Stomach (tissue), 9 donors: Measurements from ENCODE around the gene ZNF81. TPM values are rescaled to one million over a fixed set of nuclear protein-coding genes. Genes with fewer than 3 reads are reported as not detected.

ENCODE experiments used
- DNase-seq, 2 donors: peaks; one replicate each; pipeline versions ENCODE4 v3.0.0 to v3.0.0-alpha.2; 2013 to 2019
- H3K27ac ChIP-seq, 5 donors: fragments of 200-600 bp in 4 of 5; sonication (generic) in 4 of 5; one replicate each; pipeline ENCODE4 v1.5.1; 2013 to 2019; ENCODE audit warnings: mild to moderate bottlenecking in 1 of 5, moderate library complexity in 1 of 5
- H3K27me3 ChIP-seq, 3 donors: fragments of 200-600 bp; sonication (generic); one replicate each; pipeline ENCODE4 v1.5.1; 2017 to 2019; ENCODE audit warnings: mixed run types in 1 of 3
- H3K36me3 ChIP-seq, 4 donors: fragments of 200-600 bp; sonication (generic); 1 replicate in 3 of 4; 2 replicates in 1 of 4; pipeline ENCODE4 v1.5.1; 2016 to 2019
- H3K4me1 ChIP-seq, 4 donors: fragments of 200-600 bp; sonication (generic); one replicate each; pipeline ENCODE4 v1.5.1; 2016 to 2019
- H3K4me3 ChIP-seq, 4 donors: fragments of 200-600 bp; sonication (generic) in 3 of 4; one replicate each; pipeline ENCODE4 v1.5.1; 2016 to 2019; ENCODE audit warnings: mild to moderate bottlenecking in 1 of 4
- H3K9me3 ChIP-seq, 4 donors: fragments of 200-600 bp; sonication (generic); one replicate each; pipeline ENCODE4 v1.5.1; 2016 to 2019
- EP300 ChIP-seq: sonication (generic); formaldehyde crosslinking; IDR thresholded peaks from one replicate; pipeline ENCODE4 v1.6.1; 2017; ENCODE audit warnings: antibody characterized with exemption
- POLR2A ChIP-seq, 4 donors: fragments of 450-650 bp; IDR thresholded peaks; one replicate each; pipeline ENCODE4 v1.6.1; 2016; ENCODE audit warnings: antibody characterized with exemption in 4 of 4, control low read depth in 2 of 4, mild to moderate bottlenecking in 1 of 4, moderate library complexity in 1 of 4
- POLR2AphosphoS5 ChIP-seq, 3 donors: sonication (generic); formaldehyde crosslinking; IDR thresholded peaks; one replicate each; pipeline ENCODE4 v1.6.1; 2016; ENCODE audit warnings: antibody characterized with exemption in 3 of 3
- WGBS, 5 donors: extraction: QIAGEN DNeasy Blood & Tissue Kit in 3 of 5; methylation state at CpG; one replicate each; pipeline versions ENCODE4 v1.1.5 to v1.1.7; 2013 to 2018; 5-methylcytosine and 5-hydroxymethylcytosine counted together
- intact Hi-C: fragments of 100-400 bp; cut with DNase I; formaldehyde crosslinking; loops from one replicate; pipeline ENCODE4 v1.15.1; 2023; ENCODE audit warnings: low total_unique reads
- polyA plus RNA-seq, 3 donors: library from polyadenylated mRNA; stranded (reverse); fragments of 200-250 nt; gene quantifications; one replicate each; pipeline ENCODE4 v1.2.3, GENCODE V29; 2013
- total RNA-seq, 5 donors: library from RNA; depleted of rRNA; stranded (reverse); fragments of >200 nt; gene quantifications; one replicate each; pipeline versions ENCODE4 v1.1.0 to v1.2.3, GENCODE V29; 2014 to 2016
- TF ChIP-seq, protein P1 (sequence below), 7 experiments: fragments of 450-650 bp in 4 of 7; fragments of 200-600 bp in 3 of 7; sonication (generic) in 3 of 7; IDR thresholded peaks; one replicate each; pipeline ENCODE4 v1.5.1; 2016 to 2019; ENCODE audit warnings: antibody characterized with exemption in 7 of 7, control low read depth in 2 of 7, mild to moderate bottlenecking in 1 of 7
- donor health status: healthy with polysubstance abuse.
- donor health status: Bipolar disorder and iron deficiency.
- donor health status: healthy.

ZNF81 gene
- total and polyA plus RNA-seq, 8 donors, result 0.46 to 10.5 (median 2.5) TPM

DNA sequence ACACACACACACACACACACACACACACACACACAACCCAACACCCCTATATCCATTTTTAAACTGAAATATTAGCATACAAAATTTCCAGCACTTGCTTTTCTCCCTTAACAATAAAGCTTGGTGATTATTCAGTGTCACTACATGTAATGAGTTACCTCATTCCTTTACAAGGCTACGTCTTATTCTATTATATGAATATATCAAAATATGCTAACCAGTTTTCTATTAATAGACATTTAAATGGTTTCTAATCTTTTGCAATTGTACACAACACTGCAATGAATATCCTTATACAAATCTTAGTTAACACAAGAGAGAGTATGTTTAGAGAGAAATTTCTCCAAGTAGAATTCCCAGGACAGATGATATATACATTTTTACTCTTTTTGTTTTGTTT lies 14.2 kb downstream of the ZNF81 start:
- intact Hi-C loops, result no loop called here
- WGBS, 5 donors, result 43 to 71% (median 64%) methylated on average over 1 of the region's 1 CpG
- no peaks in the 10 kb centered on the region for H3K27me3 ChIP-seq
- H3K4me3 ChIP-seq, result no peak overlapping the region
- TF ChIP-seq, protein P1, sequence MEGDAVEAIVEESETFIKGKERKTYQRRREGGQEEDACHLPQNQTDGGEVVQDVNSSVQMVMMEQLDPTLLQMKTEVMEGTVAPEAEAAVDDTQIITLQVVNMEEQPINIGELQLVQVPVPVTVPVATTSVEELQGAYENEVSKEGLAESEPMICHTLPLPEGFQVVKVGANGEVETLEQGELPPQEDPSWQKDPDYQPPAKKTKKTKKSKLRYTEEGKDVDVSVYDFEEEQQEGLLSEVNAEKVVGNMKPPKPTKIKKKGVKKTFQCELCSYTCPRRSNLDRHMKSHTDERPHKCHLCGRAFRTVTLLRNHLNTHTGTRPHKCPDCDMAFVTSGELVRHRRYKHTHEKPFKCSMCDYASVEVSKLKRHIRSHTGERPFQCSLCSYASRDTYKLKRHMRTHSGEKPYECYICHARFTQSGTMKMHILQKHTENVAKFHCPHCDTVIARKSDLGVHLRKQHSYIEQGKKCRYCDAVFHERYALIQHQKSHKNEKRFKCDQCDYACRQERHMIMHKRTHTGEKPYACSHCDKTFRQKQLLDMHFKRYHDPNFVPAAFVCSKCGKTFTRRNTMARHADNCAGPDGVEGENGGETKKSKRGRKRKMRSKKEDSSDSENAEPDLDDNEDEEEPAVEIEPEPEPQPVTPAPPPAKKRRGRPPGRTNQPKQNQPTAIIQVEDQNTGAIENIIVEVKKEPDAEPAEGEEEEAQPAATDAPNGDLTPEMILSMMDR (IDR thresholded peaks at IDR 0.05), result no peak
- TF ChIP-seq POLR2A (IDR thresholded peaks at IDR 0.05), result no peak
- no peak for TF ChIP-seq EP300
- no peak for TF ChIP-seq POLR2AphosphoS5 (IDR thresholded peaks at IDR 0.05)
- H3K27ac ChIP-seq, result no peak overlapping the region
- H3K4me1 ChIP-seq, result no peaks in the 10 kb centered on the region
- H3K9me3 ChIP-seq, result no peaks in the 10 kb centered on the region
- DNase-seq, result no peak
- H3K36me3 ChIP-seq, result peaks cover 0 to 37% (median 30%) of the 10 kb centered on the region in 4 donors

- TF ChIP-seq POLR2A (IDR thresholded peaks at IDR 0.05), result no peak
- TF ChIP-seq POLR2AphosphoS5 (IDR thresholded peaks at IDR 0.05), result no peak
- TF ChIP-seq, protein P1 (IDR thresholded peaks at IDR 0.05), result peak in 5 of 7 experiments; percentile 9 to 46 (median 39)
- H3K27ac ChIP-seq, result no peak overlapping the region
- 29 to 50% (median 43%) methylated on average over 10 of the region's 10 CpGs for WGBS, 5 donors
- H3K4me1 ChIP-seq, result no peaks in the 10 kb centered on the region
- intact Hi-C loops, result no loop called here
- no peaks in the 10 kb centered on the region for H3K27me3 ChIP-seq
- DNase-seq, result peak; percentile 44 to 69
- no peak overlapping the region for H3K4me3 ChIP-seq
- no peaks in the 10 kb centered on the region for H3K9me3 ChIP-seq
- peaks cover 0 to 11% (median 3%) of the 10 kb centered on the region in 4 donors for H3K36me3 ChIP-seq
Measured at GRCh38 chrX:47854474-47854873, 17.8 kb downstream of the ZNF81 start.

- H3K36me3 ChIP-seq, result peaks cover 0 to 2% (median 0%) of the 10 kb centered on the region in 4 donors
- no peaks in the 10 kb centered on the region for H3K27me3 ChIP-seq
- WGBS, 5 donors, result 36 to 60% (median 47%) methylated on average over 4 of the region's 4 CpGs
- H3K9me3 ChIP-seq, result no peaks in the 10 kb centered on the region
- DNase-seq, result no peak
- H3K4me3 ChIP-seq, result no peak overlapping the region
- no peak overlapping the region for H3K27ac ChIP-seq
- TF ChIP-seq EP300, result no peak
- TF ChIP-seq, protein P1 (IDR thresholded peaks at IDR 0.05), result no peak
- TF ChIP-seq POLR2A (IDR thresholded peaks at IDR 0.05), result no peak
- no peak for TF ChIP-seq POLR2AphosphoS5 (IDR thresholded peaks at IDR 0.05)
- peaks cover 0 to 5% (median 0%) of the 10 kb centered on the region in 4 donors for H3K4me1 ChIP-seq
- intact Hi-C loops, result no loop called here
Measured at GRCh38 chrX:47859686-47860085, 23.0 kb downstream of the ZNF81 start.

- no peaks in the 10 kb centered on the region for H3K27me3 ChIP-seq
- peak in 1 of 2 donors; percentile 11 for DNase-seq
- no peak for TF ChIP-seq POLR2A (IDR thresholded peaks at IDR 0.05)
- TF ChIP-seq EP300, result no peak
- TF ChIP-seq, protein P1 (IDR thresholded peaks at IDR 0.05), result no peak
- TF ChIP-seq POLR2AphosphoS5 (IDR thresholded peaks at IDR 0.05), result no peak
- peaks cover 0 to 9% (median 0%) of the 10 kb centered on the region in 4 donors for H3K36me3 ChIP-seq
- no peaks in the 10 kb centered on the region for H3K9me3 ChIP-seq
- H3K4me1 ChIP-seq, result peaks cover 0 to 5% (median 0%) of the 10 kb centered on the region in 4 donors
- no peak overlapping the region for H3K27ac ChIP-seq
- 13 to 58% (median 28%) methylated on average over 2 of the region's 2 CpGs for WGBS, 5 donors
- intact Hi-C loops, result no loop called here
- no peak overlapping the region for H3K4me3 ChIP-seq
Measured at GRCh38 chrX:47862680-47863079, 26.0 kb downstream of the ZNF81 start.
